LNCAP (cell line): ENCODE data around the gene EZH2.

Experiments used
- CTCF ChIP-seq: fragments of 450-650 bp; IDR thresholded peaks from 2 replicates; pipeline ENCODE4 v1.5.1; 2017; ENCODE audit warnings: mild to moderate bottlenecking

Gene EZH2

GRCh38 chr7:148912758-148913541 lies 28.9 kb upstream of the EZH2 start:
- TF ChIP-seq CTCF: no peak

DNA sequence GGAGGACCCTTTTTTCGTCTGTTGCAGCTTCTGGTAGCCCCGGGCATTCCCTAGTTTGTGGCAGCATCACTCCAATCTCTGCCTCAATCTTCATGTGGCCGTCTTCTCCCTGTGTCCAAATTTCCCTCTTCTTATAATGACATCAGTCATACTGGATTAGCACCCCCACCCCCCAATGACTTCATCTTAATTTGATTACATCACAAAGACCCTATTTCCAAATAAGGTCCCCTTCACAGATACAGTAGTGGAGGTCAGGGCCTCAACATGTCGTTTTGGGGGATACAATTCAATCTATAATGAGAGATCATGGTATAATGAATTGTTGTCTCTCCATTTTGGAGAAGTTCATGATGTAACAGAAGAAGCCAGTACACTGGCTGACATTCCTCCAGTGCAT lies 28.1 kb upstream of the EZH2 start:
- TF ChIP-seq CTCF: no peak

GRCh38 chr7:148911626-148912025 lies 27.5 kb upstream of the EZH2 start:
- no peak for TF ChIP-seq CTCF

DNA sequence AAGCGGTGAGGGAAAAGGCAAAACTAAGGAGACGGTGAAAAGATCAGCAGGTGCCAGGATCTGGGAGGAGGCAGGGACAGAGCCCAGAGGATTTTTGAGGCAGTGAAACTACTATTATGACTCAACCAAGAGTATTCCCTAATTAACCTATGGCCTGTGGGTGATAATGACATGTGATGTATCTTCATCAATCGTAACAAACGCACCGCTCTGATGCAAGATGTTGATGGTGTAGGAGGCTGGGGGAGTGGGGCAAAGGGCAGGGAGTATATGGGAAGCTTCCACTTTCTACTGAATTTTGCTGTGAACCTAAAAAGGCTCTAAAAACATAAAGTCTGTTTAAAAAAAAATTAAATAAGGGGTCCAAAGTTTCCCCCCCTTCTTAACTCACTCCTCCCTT lies 25.5 kb upstream of the EZH2 start:
- TF ChIP-seq CTCF: no peak

- TF ChIP-seq CTCF: no peak
Observed at GRCh38 chr7:148906707-148907498, 22.8 kb upstream of the EZH2 start.

DNA sequence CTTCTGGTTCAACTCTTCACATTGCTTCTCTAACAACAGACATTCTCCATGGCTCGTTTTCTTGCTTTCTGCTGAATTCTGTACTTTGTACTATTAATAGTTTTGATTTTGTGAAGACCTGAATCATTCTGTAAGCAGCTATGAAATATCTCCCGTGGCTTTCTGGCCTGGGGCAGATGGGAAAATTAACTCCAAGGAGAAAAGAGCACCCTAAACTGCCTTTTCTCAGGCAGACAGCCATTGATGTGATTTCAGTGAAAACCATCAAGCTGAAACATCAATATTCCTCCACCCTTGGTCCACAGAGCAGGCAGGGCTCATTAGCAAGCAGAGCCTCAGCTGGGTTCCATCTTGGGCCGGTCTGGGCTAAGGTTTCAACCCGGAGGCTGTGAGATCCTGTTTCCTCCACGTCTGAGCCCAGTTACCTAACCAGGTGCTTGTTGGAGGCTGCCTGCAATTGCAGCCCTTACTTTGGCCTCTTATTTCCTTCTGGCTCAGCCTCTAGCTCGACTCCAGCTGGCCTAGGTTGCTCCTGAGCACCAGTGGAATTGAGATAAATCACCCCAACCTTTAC lies 21.1 kb upstream of the EZH2 start:
- TF ChIP-seq CTCF: no peak

- TF ChIP-seq CTCF: no peak
Observed at GRCh38 chr7:148903504-148903903, 19.4 kb upstream of the EZH2 start.
